GM21786 (cell line): Measurements from ENCODE around the gene IL17RC.
A peak's percentile ranks its signal among the peaks of the same experiment; 100 is the strongest.
"Not testable (repeated sequence)": the region's sequence is repeated elsewhere in the genome, so short reads cannot be mapped to it uniquely, and the experiment has no call there.

Experiments
- ATAC-seq: cut with Tn5 transposase; IDR thresholded peaks from one replicate; pipeline ENCODE4 v1.9.1; 2021; ENCODE audit not compliant: unreplicated experiment

The IL17RC gene

DNA sequence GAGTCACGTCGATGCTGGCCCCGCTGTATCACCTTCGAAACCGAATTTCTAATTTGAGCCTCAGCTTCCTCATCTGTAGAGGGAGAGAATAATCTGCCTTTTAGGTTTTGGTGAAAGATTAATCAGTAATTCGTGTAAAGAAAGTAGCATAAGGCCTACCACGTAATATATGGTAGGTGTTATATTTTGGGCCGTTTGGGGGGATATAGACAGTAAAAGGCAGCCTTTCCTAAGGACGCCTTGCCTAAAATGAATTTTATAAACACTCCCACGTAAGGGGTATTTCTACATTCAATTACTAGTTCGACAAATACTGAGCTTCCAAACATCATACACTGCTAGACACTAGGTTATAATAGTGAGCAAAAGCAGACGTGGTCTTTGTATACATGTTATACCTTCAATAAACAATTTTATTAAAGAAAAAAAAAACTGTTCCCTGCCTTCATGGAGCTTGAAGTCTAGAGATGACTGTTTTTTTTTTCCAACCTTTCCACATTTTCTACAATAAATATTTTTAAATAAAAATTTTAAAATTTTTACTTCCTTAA is 25.8 kb upstream of the IL17RC start:
- no peak for ATAC-seq

DNA sequence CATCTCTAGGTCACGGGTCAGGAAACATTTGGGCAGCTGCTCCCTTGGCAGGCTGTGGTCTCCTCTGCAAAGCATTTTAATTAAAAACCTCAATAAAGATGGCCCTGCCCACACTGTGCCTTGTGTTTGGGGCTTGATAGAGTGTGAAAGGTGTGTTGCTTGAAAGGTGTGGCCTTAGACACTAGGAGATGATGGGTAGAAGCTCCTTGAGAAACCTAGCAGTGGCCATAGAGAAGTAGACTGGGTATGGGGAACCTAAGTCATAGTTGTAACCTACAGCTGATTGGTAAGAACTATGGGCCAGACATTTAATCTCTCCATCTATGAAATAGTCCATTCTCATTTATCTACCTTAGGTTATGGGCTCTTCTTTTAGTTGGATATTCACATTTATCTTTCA is 23.2 kb upstream of the IL17RC start:
- ATAC-seq: no peak

DNA sequence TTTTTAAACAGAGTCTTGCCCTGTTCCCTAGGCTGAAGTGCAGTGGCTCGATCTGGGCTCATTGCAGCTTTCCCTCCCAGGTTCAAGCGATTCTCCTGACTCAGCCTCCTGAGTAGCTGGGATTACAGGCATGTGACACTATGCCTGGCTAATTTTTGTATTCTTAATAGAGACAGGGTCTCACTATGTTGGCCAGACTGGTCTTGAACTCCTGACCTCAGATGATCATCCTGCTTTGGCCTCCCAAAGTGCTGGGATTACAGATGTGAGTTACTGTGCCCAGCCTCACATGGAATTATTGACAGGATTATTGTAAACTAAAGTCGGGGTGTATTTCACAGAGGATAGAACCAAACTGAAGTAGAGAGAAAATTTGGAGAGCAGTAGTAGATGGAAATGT is 21.2 kb upstream of the IL17RC start:
- not testable (repeated sequence) for ATAC-seq

DNA sequence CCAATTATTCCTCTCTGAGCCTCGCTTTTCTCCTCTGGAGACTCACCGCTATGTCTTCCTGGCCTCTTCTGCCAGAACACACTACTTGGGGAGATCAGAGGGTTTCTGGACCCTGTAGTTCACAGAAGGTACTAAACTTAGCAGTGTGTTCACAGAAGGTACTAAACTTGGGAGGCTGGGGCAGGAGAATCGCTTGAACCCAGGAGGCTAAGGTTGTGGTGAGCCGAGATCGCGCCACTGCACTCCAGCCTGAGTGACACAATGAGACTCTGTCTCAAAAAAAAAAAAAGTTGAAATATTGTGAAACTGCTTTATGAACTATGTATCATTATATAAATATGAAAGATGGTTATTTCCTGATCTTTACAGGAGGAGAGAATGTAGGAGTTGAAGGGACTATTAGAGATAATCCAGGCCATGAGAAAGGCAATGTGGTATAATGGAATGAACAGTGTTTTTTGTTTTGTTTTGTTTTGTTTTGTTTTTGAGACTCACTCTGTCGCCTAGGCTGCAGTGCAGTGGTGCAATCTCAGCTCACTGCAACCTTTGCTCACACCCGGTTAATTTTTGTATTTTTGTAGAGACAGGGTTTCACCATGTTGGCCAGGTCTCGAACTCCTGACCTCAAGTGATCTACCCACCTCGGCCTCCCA is 20.0 kb upstream of the IL17RC start:
- not testable (repeated sequence) for ATAC-seq

DNA sequence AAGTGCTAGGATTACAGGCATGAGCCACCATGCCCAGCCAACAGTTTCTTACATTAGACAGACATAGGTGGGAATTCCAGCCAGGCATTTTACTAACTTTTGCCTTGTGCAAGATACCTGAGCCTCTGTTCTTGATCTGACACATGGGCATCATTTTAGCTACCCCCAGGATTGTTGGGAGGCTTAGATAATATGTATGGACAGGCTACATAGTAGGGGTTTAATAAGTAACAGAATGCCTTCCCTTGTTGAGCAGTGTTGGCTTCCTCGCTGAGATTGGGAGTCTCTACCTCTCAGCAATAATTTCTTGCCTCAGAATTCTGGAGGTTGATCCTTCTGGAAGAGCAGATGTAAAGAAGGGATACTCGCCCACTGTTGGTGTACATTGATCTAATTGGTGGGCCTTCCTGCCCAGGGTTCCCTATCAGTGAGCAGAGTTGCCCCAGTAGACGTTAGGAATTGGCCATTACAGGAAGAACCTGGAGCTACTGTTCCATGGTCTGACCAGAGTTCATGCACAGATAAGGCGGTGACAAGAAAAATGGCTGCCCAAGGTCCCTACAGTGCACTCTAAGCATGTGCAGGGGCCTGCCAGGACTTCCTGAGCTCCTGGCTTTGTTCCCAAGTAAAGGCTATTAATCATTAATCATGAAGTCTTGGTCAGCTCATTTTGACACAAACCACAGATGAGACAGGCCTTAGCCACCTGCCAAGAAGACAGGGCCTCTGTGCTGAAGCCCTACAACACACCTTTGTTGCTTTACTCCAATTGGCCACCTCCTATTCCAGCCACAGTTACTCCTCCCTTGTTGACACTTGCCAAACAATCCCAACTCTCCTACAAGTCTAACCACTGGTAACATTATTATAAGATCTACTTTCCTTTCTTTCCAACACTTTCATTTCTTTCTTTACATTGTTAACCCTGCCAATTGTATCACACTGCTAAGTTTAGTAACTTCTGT is 19.2 kb upstream of the IL17RC start:
- peak; percentile 68 for ATAC-seq

DNA sequence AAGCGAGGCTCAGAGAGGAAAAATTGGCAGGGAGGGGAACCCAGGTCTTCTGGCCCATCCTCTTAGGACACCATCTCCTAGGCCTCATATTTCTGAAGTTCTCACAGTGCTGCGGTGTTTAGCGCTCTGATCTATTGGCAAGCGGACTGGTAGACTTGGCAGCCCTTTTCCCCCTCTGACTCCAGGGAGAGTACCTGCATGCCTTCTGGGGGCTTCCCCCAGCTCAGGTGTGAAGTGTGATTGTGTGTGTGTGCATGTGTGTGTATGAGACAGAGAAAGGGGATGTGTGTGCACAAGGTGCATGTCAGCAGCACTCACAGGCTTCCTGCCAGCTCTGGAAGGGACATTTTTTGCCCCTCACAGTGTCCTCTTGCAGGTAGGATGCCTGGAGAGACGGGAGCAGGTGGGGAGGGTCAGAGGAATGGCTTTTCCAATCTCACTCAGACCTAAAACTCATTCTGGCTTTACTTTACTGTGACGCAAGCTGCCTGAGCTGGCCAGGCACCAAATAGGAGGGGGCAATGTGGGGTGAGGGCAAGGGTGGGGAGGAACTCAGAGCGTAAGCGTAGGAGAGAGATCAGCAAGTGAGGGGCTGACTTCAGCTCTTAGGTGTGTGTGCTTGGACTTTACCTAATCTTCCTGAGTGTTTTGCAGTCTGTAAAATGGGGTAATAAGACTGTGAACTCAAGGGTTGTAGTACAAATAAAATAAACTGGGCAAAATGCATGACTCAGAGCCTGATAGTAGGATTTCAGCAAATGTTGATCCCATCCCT is 18.2 kb upstream of the IL17RC start:
- ATAC-seq: no peak

DNA sequence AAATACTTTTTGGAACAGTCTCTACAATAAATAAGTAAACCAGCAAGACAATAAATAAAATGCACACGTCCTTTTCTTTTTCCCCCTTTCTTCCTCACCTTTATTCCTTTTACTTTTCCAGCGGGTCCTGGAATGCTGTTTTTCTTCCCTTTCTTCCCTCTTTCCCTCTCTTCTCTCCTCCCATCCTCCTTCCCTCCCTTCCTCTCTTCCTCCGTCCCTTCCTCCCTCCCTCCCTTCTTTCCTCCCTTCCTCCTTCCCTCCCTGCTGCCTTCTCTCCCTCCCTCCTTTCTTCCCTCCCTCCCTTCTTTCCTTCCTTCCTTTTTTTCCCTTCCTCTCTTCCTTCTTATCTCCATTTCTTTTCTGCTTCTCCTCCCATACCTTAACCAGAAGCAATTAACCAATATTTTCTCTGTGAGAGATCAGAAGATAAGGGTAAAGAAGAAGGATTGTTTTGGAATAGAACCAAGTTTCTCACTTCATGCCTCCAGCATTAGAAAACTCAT is 17.6 kb upstream of the IL17RC start:
- no peak for ATAC-seq

DNA sequence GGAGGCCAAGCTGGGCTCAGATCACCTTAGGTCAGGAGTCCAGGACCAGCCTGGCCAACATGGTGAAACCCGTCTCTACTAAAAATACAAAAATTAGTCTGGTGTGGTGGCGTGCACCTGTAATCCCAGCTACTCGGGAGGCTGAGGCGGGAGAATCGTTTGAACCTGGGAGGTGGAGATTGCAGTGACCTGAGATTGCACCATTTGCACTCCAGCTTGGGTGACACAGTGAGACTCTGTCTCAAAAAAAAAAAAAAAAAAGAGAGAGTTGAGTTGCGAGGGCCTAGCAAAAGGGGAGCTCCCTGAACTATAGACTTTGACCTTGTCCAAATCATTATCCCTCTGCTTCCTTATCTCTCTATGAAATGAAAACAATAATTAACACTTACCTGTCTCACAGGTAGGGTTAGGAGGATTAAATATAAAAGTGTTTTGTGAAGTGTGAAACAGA is 15.9 kb upstream of the IL17RC start:
- not testable (repeated sequence) for ATAC-seq

DNA sequence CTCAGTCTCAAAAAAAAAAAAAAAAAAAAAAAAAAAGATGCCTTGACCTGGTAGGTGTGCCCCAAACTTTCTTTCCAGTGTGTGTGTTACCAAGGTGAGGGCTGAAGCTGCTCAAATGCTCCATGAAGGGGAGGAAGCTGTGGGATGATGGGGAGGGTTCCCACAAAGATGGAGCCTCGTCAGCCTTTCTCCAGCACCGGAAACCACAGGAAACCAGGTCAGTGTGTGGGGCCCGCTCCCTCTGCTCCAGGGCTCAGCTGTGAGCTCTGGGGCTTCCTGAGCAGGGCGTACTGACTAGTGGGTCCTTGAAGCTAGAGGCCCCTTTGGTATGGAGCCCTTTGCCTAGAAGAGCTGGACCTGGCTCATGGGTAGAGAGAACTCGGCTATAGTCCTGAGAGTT is 14.9 kb upstream of the IL17RC start:
- no peak for ATAC-seq

DNA sequence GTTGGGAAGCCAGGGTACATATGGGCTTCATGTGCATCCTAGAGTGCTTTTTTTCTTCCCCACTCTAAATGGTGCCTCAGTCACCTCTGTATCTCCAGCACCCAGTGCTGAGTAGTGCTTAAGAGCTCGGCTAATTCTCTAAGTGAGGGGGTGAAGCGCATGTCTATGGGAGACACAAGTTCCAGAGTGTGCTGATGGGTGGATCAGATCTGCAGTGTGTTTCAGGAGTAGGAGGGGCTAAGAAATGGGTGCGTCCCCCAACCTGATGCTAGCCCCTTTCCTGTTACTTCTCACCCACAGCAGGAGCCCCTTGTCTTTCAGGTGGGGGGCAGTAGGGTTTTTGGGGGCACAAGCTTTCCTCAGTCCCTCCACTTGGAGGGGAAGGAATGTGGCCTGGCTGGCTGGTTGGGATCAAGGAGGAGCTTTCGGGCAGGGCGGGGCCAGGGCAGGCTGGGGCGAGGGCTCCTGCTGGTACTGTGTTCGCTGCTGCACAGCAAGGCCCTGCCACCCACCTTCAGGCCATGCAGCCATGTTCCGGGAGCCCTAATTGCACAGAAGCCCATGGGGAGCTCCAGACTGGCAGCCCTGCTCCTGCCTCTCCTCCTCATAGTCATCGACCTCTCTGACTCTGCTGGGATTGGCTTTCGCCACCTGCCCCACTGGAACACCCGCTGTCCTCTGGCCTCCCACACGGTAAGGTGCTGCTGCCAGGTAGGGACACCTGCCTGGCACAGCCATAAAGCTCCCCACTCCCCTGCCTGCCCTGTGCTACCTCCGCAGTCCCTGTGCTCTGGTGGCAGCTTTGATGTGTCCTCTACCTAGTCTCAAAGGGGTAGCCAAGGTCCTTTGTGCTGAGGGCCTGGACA is 14.3 kb upstream of the IL17RC start, which contains the start of gene IL17RE:
TSS of gene IL17RE (plus strand) at position 477 of the 866 bp plus-strand sequence. CDS start at position 562, 85 bp downstream.
- ATAC-seq: no peak

DNA sequence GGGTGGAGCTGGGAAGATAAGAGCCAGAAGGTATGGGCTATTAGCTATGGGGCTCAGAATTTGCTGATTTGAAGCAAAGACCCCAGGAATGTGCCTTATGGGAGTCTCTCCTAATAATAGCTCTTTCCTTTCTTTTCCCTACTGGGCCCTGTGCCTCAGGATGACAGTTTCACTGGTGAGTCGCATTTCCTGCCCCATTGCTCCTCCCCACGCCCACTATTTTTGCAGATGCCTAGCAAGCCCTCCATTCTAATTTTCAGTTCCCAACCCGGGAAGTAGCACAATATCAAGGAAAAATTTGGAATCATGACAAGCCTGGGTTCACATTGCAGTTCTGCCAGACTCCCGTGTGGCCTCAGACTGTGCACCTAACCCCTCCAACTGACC is 13.7 kb upstream of the IL17RC start:
- ATAC-seq: no peak

DNA sequence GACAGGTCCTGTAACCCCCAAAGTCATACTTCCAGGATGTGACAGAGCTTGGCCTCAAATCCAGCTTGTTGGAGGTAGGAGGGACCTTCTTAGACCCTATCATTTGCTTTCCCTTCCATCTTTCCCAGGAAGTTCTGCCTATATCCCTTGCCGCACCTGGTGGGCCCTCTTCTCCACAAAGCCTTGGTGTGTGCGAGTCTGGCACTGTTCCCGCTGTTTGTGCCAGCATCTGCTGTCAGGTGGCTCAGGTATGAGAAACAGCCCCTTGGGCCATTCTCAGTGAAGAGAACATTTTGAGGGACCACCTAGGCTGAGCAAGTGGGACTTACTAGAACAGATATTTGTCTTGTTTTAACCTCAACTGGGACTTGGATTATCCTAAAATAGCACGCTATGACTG is 13.0 kb upstream of the IL17RC start:
- no peak for ATAC-seq

DNA sequence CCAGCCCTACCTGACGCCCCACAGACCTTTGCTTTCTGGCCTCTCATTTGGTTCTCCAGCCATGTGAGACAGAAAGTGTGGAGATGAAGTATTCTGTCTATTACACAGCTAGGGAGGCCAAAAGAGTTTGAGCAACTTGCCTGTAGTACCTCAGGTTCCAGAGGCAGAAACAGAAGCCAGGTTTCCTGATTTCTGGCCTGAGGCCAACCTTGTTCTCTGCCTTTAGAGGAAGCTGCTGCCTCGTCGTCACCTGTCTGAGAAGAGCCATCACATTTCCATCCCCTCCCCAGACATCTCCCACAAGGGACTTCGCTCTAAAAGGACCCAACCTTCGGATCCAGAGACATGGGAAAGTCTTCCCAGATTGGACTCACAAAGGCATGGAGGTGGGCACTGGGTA is 10.4 kb upstream of the IL17RC start:
- ATAC-seq: no peak

DNA sequence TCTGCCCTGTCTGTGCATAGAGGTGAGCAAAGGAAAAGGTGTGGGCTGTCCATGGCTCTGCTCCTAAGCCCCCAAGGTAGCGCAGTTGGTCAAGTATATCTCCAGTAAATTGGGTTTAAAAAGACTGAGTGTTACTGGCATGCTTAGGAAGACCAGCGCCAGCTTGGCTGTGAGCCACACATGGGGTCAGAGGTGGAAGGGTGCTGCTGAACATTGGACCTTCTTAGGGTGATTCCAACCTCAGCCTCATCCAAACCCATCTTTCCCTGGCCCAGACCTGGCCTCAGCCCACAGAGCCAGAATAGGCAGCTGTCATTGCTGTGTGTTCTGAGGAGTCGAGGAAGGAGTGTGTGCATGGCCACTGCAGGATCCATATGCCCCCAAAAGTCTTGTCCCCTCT is 8.6 kb upstream of the IL17RC start:
- ATAC-seq: no peak

DNA sequence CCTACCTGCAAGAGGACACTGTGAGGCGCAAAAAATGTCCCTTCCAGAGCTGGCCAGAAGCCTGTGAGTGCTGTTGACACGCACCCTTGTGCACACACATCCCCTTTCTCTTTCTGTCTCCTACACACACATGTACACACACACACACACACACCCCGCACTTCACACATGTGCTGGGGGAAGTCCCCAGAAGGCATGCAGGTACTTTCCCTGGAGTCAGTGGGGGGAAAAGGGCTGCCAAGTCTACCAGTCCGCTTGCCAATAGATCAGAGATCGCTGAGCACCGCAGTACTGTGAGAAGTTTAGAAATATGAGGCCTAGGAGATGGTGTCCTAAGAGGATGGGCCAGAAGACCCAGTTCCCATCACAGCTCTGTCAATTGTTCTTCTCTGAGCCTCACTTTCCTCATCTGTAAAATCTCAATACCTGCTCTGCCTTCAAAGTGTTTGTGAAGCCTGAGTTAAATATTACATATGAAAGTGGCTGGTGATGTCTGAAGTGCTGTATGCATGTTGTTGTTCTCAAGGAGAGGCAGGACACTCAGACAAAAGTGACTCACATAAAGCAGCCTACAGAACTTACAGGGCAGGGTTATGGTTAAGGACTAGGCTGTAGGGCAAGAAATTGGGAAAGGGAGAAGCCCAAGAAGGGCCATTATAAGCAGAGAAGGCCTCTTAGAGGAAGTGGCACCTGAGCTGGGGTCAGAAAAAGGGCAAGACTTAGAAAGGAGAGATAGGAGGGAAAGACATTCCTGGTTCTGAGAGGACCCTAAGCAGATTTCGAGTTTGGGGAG is 7.5 kb upstream of the IL17RC start:
- ATAC-seq: no peak

DNA sequence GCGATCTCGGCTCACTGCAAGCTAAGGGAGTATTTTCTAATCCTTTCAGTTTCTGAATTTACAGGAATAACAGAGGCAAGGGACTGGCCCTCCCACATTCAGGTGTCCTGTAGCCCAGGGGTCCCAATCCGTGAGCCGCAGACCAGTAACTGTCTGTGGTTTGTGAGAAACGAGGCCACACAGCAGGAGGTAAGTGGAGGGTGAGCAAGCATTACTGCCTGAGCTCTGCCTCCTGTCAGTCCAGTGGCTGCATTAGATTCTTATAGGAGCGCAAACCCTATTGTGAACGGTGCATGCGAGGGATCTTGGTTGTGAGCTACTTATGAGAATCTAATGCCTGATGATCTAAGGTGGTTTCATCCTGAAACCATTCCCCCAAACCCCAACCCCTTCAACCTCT is 5.0 kb upstream of the IL17RC start:
- no peak for ATAC-seq

DNA sequence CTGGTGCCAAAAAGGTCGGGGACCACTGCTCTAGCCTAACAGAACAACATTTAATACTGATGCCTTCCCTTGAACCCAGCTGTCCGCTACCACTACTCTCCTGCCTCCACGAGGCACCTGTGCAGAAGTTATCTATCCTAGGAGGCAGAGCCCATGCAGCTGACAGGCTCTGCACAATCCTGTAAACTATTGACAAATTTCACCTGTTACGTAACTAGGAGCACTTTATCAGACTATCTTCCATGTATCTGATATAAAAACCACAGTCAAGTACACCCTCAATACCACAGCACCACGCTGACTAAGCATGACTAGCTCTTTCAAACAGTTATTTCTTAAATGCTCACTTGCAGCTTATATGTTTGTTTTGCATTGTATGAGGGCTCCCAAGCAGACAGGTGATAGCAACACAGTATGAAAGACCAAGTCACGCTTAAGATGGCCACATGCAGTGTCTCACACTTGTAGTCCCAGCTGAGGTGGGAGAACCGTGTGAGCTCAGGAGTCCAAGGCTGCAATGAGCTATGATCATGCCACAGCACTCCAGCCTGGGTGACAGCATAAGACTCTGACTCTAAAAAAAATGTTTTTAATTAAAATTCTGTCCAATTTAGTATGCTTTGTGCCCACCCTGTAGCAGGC is 4.5 kb upstream of the IL17RC start:
- ATAC-seq: no peak

DNA sequence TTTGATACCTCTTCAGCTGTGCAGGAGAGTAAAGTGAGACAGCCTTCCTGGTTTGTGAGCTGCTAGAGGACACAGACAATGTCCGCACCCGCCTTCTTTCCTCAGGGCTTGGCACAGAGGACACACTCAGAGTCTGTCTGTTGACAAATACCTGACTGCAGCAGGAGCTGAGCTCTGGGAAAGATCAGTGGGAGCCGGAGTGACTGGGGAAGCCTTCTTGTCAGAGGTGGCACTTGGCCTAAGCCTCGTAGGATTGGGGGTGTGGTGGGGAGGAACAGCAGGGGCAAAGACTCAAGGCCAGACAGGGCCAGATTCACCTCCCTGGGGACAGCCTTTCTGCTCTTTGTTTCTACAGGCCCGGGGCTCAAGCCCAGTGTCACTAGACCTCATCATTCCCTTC is 3.3 kb upstream of the IL17RC start:
- ATAC-seq: no peak

DNA sequence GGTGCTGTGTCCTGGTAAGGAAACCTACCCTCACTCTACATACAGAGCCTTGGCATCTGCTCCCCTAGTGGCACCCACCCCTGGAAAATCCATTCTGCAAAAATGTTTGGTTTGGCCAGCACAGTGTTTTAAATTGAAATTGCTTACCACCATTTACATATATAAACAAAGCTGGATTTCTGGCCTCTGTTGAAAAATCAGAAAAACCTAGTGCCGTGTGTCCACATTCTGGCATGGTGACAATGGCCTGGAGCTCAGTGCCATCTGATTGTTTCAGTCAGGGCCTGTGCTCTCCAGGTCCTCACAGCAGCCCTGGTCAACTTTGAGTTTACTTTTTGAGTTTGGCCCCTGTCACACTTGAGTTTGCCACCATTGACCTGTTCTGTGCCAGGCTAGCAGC is 2.9 kb upstream of the IL17RC start:
- ATAC-seq: no peak
